Mesenchymal stem cell (in vitro differentiated cells and primary cell): ENCODE measurements around the gene PHF11.

Experiments
- DNase-seq: peaks from one replicate; pipeline ENCODE4 v3.0.0-alpha.2; 2013
- H2AFZ ChIP-seq: one replicate; pipeline ENCODE4 v1.6.1; 2013; ENCODE audit warnings: low read depth, mild to moderate bottlenecking, control low read depth, inconsistent platforms, low read length, moderate library complexity
- H2AK5ac ChIP-seq: 2 replicates; pipeline ENCODE4 v1.6.1; 2013; ENCODE audit warnings: low read length, moderate library complexity, mild to moderate bottlenecking, inconsistent platforms; ENCODE audit not compliant: severe bottlenecking
- H2BK120ac ChIP-seq: one replicate; pipeline ENCODE4 v1.6.1; 2013; ENCODE audit warnings: low read depth, mild to moderate bottlenecking, inconsistent platforms, low read length, moderate library complexity
- H2BK12ac ChIP-seq, 2 experiments: one replicate each; pipeline ENCODE4 v1.6.1; 2013; ENCODE audit warnings: inconsistent platforms in 2 of 2, low read length in 2 of 2, mild to moderate bottlenecking in 2 of 2, moderate library complexity in 2 of 2, control low read depth in 1 of 2
- H2BK15ac ChIP-seq: one replicate; pipeline ENCODE4 v1.6.1; 2013; ENCODE audit warnings: mild to moderate bottlenecking, low read depth, inconsistent platforms; ENCODE audit not compliant: poor library complexity, severe bottlenecking
- H2BK5ac ChIP-seq: 2 replicates; pipeline ENCODE4 v1.6.1; 2013; ENCODE audit warnings: low read depth, mild to moderate bottlenecking, low read length, control low read depth, inconsistent platforms; ENCODE audit not compliant: poor library complexity, severe bottlenecking
- H3K14ac ChIP-seq, 2 experiments: one replicate each; pipeline ENCODE4 v1.6.1; 2013; ENCODE audit warnings: inconsistent platforms in 2 of 2, low read length in 2 of 2, control low read depth in 1 of 2, mild to moderate bottlenecking in 1 of 2, moderate library complexity in 1 of 2
- H3K18ac ChIP-seq, 2 experiments: one replicate each; pipeline ENCODE4 v1.6.1; 2013; ENCODE audit warnings: inconsistent platforms in 2 of 2, low read length in 2 of 2, control low read depth in 1 of 2, low read depth in 1 of 2, mild to moderate bottlenecking in 1 of 2
- H3K23ac ChIP-seq, 2 experiments: one replicate each; pipeline ENCODE4 v1.6.1; 2013; ENCODE audit warnings: inconsistent platforms in 2 of 2, low read length in 2 of 2, mild to moderate bottlenecking in 2 of 2, moderate library complexity in 2 of 2, control low read depth in 1 of 2
- H3K27ac ChIP-seq: 2 replicates; pipeline ENCODE4 v1.5.1; 2013; ENCODE audit warnings: mild to moderate bottlenecking, moderate library complexity, low read length, control low read depth, inconsistent platforms; ENCODE audit not compliant: poor library complexity, severe bottlenecking
- H3K27me3 ChIP-seq, 2 experiments: 2 replicates each; pipeline versions ENCODE4 v1.6.1 to v1.7.0; 2013; ENCODE audit warnings: low read length in 2 of 2, mild to moderate bottlenecking in 2 of 2, moderate library complexity in 2 of 2, control low read depth in 1 of 2, inconsistent platforms in 1 of 2; ENCODE audit not compliant: control insufficient read depth in 1 of 2, insufficient read depth in 1 of 2
- H3K36me3 ChIP-seq, 2 experiments: 2 replicates each; pipeline versions ENCODE4 v1.6.1 to v1.7.0; 2013; ENCODE audit warnings: low read length in 2 of 2, control low read depth in 1 of 2, inconsistent platforms in 1 of 2, low read depth in 1 of 2, mild to moderate bottlenecking in 1 of 2; ENCODE audit not compliant: insufficient read depth in 2 of 2, control insufficient read depth in 1 of 2
- H3K4ac ChIP-seq, 2 experiments: one replicate each; pipeline ENCODE4 v1.6.1; 2013; ENCODE audit warnings: inconsistent platforms in 2 of 2, low read length in 2 of 2, mild to moderate bottlenecking in 2 of 2, moderate library complexity in 2 of 2, control low read depth in 1 of 2, low read depth in 1 of 2
- H3K4me1 ChIP-seq: 2 replicates; pipeline ENCODE4 v1.6.1; 2013; ENCODE audit warnings: low read depth, low read length, control low read depth; ENCODE audit not compliant: control insufficient read depth, insufficient read depth
- H3K4me2 ChIP-seq: 2 replicates; pipeline ENCODE4 v1.6.1; 2013; ENCODE audit warnings: low read length, mild to moderate bottlenecking, inconsistent platforms; ENCODE audit not compliant: poor library complexity, severe bottlenecking
- H3K4me3 ChIP-seq, 2 experiments: 2 replicates each; pipeline versions ENCODE4 v1.5.1 to v1.7.0; 2013; ENCODE audit warnings: low read length in 2 of 2, mild to moderate bottlenecking in 2 of 2, control low read depth in 1 of 2, low read depth in 1 of 2; ENCODE audit not compliant: insufficient read depth in 1 of 2
- H3K79me1 ChIP-seq: replicated peaks from 2 replicates; pipeline ENCODE4 v1.6.1; 2013; ENCODE audit warnings: mild to moderate bottlenecking, control low read depth, low read length, inconsistent platforms; ENCODE audit not compliant: poor library complexity, severe bottlenecking
- H3K9ac ChIP-seq: 2 replicates; pipeline ENCODE4 v1.7.0; 2013; ENCODE audit warnings: mild to moderate bottlenecking, low read length, moderate library complexity
- H3K9me3 ChIP-seq: 2 replicates; pipeline ENCODE4 v1.7.0; 2013; ENCODE audit warnings: mild to moderate bottlenecking, low read length; ENCODE audit not compliant: control insufficient read depth
- H4K8ac ChIP-seq: one replicate; pipeline ENCODE4 v1.6.1; 2013; ENCODE audit warnings: inconsistent platforms, mild to moderate bottlenecking, low read length, moderate library complexity
- H4K91ac ChIP-seq: one replicate; pipeline ENCODE4 v1.6.1; 2013; ENCODE audit warnings: mild to moderate bottlenecking, low read length, inconsistent platforms
- WGBS: methylation state at CpG from one replicate; pipeline ENCODE4 v1.1.7; 2013; ENCODE audit warnings: mixed read lengths; 5-methylcytosine and 5-hydroxymethylcytosine counted together

The PHF11 gene

DNA sequence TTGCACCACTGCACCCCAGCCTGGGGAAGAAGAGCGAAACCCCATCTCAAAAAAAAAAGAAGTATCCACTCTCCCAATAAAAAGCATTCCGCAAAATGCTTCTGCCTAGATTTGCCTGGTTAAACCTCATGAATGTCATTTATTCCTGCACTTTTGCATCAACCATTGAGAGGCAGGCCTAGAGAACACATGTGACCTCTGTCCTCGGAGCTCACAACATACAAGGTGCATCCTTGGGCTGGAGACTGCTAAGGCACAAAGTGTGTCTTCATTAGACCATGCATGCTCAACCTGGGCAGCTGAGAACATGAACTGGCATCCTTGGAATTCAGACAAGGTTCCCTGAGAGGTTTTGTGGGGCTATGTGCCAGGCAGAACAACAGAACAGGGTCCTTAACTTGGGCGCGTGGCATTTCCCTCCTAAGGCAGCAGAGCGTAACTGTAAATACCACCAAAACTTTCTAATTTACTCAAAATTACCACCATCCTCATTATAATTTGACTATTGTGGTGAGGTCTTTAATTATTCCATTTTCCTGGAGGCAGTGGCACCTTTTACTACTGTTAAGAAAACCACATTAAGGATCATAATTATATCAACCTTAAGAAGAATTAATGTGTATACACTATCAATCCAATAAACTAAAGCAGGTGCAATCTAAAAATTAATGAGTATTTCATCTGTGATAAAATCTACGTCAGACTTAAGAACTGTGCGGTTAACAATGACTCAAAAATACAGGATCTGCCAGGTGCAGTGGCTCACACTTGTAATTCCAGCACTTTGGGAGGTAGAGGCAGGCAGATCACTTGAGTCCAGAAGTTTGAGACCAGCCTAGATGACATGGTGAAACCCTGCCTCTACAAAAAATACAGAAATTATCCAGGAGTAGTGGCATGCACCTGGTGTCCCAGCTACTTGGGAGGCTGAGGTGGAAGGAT is 75.8 kb downstream of the PHF11 start:
- no peak overlapping the region for H3K27ac ChIP-seq
- no peak overlapping the region for H2BK15ac ChIP-seq
- no peaks in the 10 kb centered on the region for H3K9me3 ChIP-seq
- DNase-seq = no peak
- no peak overlapping the region for H3K4ac ChIP-seq
- H3K79me1 ChIP-seq = peaks cover 7% of the 10 kb centered on the region
- H3K4me3 ChIP-seq = no peak overlapping the region
- 98% methylated on average over 5 of the region's 8 CpGs for WGBS
- H2AFZ ChIP-seq = no peak overlapping the region
- no peak overlapping the region for H3K14ac ChIP-seq
- H3K36me3 ChIP-seq = peaks cover 0 to 11% of the 10 kb centered on the region in 2 experiments
- peaks cover 3% of the 10 kb centered on the region for H3K4me1 ChIP-seq
- no peak overlapping the region for H4K8ac ChIP-seq
- H2BK120ac ChIP-seq = no peak overlapping the region
- H3K18ac ChIP-seq = no peak overlapping the region
- H2BK12ac ChIP-seq = no peak overlapping the region
- H3K23ac ChIP-seq = no peak overlapping the region
- no peak overlapping the region for H2AK5ac ChIP-seq
- no peak overlapping the region for H3K4me2 ChIP-seq
- H4K91ac ChIP-seq = no peak overlapping the region
- no peak overlapping the region for H2BK5ac ChIP-seq
- H3K27me3 ChIP-seq = no peaks in the 10 kb centered on the region
- no peak overlapping the region for H3K9ac ChIP-seq
